ENCODE data around the gene ATXN10. TPM values are rescaled to one million over a fixed set of nuclear protein-coding genes. Genes with fewer than 3 reads are reported as not detected.
"Not testable (repeated sequence)": the region's sequence is repeated elsewhere in the genome, so short reads cannot be mapped to it uniquely, and the experiment has no call there.

Gene ATXN10
- total RNA-seq = 63.3 TPM

- peak; percentile 47 to 79 (median 75) for DNase-seq (ENCODE audit: low read depth in 2 of 3, low spot score in 2 of 3)
These were observed at the start of gene ATXN10 for GRCh38 chr22:45671783-45672563. Gene ATXN10 (plus strand): TSS chr22:45671834. CDS start chr22:45672064, 230 bp downstream.

GRCh38 chr22:45621836-45622600 is 49.6 kb upstream of the ATXN10 start:
- no peak for DNase-seq (ENCODE audit: low read depth in 2 of 3, low spot score in 2 of 3)

- not testable (repeated sequence) for DNase-seq (ENCODE audit: low read depth in 2 of 3, low spot score in 2 of 3)
These were observed 48.0 kb upstream of the ATXN10 start for GRCh38 chr22:45623464-45624145.

GRCh38 chr22:45626198-45626651 is 45.4 kb upstream of the ATXN10 start:
- no peak for DNase-seq (ENCODE audit: low read depth in 2 of 3, low spot score in 2 of 3)

- no peak for DNase-seq (ENCODE audit: low read depth in 2 of 3, low spot score in 2 of 3)
These were observed 44.0 kb upstream of the ATXN10 start for GRCh38 chr22:45627489-45628233.

- no peak for DNase-seq (ENCODE audit: low read depth in 2 of 3, low spot score in 2 of 3)
These were observed 43.1 kb upstream of the ATXN10 start for GRCh38 chr22:45628515-45628914.

- peak in 1 of 3 donors; percentile 43 for DNase-seq (ENCODE audit: low read depth in 2 of 3, low spot score in 2 of 3)
These were observed 42.1 kb upstream of the ATXN10 start for GRCh38 chr22:45629469-45630089.

- no peak for DNase-seq (ENCODE audit: low read depth in 2 of 3, low spot score in 2 of 3)
These were observed 41.2 kb upstream of the ATXN10 start for GRCh38 chr22:45630436-45630835.

- no peak for DNase-seq (ENCODE audit: low read depth in 2 of 3, low spot score in 2 of 3)
These were observed 40.3 kb upstream of the ATXN10 start for GRCh38 chr22:45631140-45631840.

GRCh38 chr22:45631841-45632238 is 39.8 kb upstream of the ATXN10 start:
- DNase-seq (ENCODE audit: low read depth in 2 of 3, low spot score in 2 of 3) = no peak

- DNase-seq (ENCODE audit: low read depth in 2 of 3, low spot score in 2 of 3) = no peak
These were observed 38.7 kb upstream of the ATXN10 start for GRCh38 chr22:45632791-45633515.

GRCh38 chr22:45636683-45637082 is 35.0 kb upstream of the ATXN10 start:
- DNase-seq (ENCODE audit: low read depth in 2 of 3, low spot score in 2 of 3) = no peak

- no peak for DNase-seq (ENCODE audit: low read depth in 2 of 3, low spot score in 2 of 3)
These were observed 33.4 kb upstream of the ATXN10 start for GRCh38 chr22:45638197-45638596.

GRCh38 chr22:45638834-45639746 is 32.5 kb upstream of the ATXN10 start:
- peak in 2 of 3 donors; percentile 50 to 65 for DNase-seq (ENCODE audit: low read depth in 2 of 3, low spot score in 2 of 3)

GRCh38 chr22:45639747-45640102 is 31.9 kb upstream of the ATXN10 start:
- DNase-seq (ENCODE audit: low read depth in 2 of 3, low spot score in 2 of 3) = no peak

GRCh38 chr22:45640291-45640940 is 31.2 kb upstream of the ATXN10 start:
- DNase-seq (ENCODE audit: low read depth in 2 of 3, low spot score in 2 of 3) = peak in 2 of 3 donors; percentile 48 to 54

- DNase-seq (ENCODE audit: low read depth in 2 of 3, low spot score in 2 of 3) = no peak
These were observed 30.6 kb upstream of the ATXN10 start for GRCh38 chr22:45640941-45641621.

Measured in hematopoietic multipotent progenitor cell (in vitro differentiated cells).